Measurements from ENCODE around the gene INPPL1.
A peak's percentile ranks its signal among the peaks of the same experiment; 100 is the strongest.

INPPL1 gene

GRCh38 chr11:72224564-72225410, at the start of gene INPPL1:
Gene INPPL1, plus strand, starts transcription at chr11:72224767. Its CDS starts 218 bp downstream, at chr11:72224985.
- ChIA-PET POLR2A (ENCODE audit: low non-redundant PET) (interaction anchor here (0.5 to 0.8 kb wide), 4 partner anchors 12 to 1627 kb away, joined by 3 to 6 read pairs (median 3); no protein-coding TSS in a partner anchor), CTCF (interaction anchor here (0.6 to 2.2 kb wide), 3 partner anchors 13 to 122 kb away, joined by 3 to 9 read pairs (median 7); no protein-coding TSS in a partner anchor)
- H3K27ac ChIP-seq: peak within 1 kb of the TSS; percentile 98
- no peak for TF ChIP-seq CTCF (conservative IDR thresholded peaks at IDR 0.05; ENCODE audit: low read depth)
- no peak for DNase-seq (ENCODE audit: low spot score)

GRCh38 chr11:72177656-72178055, 46.9 kb upstream of the INPPL1 start:
- DNase-seq (ENCODE audit: low spot score): no peak
- ChIA-PET CTCF (interaction anchor here (1.1 kb wide), 1 partner anchor 34 kb away, joined by 3 read pairs; no protein-coding TSS in a partner anchor), POLR2A (ENCODE audit: low non-redundant PET) (no interaction called here)

GRCh38 chr11:72179049-72179803, 45.3 kb upstream of the INPPL1 start:
- CTCF ChIA-PET: interaction anchor here (0.5 to 1.1 kb wide), 3 partner anchors 87 to 154 kb away, joined by 3 read pairs; no protein-coding TSS in a partner anchor
- DNase-seq (ENCODE audit: low spot score): no peak
- H3K27ac ChIP-seq: peak overlapping the region; percentile 16
- POLR2A ChIA-PET (ENCODE audit: low non-redundant PET): no interaction called here
- no peak for TF ChIP-seq CTCF (conservative IDR thresholded peaks at IDR 0.05; ENCODE audit: low read depth)

More at GRCh38 chr11:72177656-72178055, 46.9 kb upstream of the INPPL1 start:
- TF ChIP-seq CTCF (conservative IDR thresholded peaks at IDR 0.05; ENCODE audit: low read depth): no peak
- H3K27ac ChIP-seq: peak overlapping the region; percentile 10; the same call in 1 of the 2 replicates

- peak overlapping the region; percentile 93 for H3K27ac ChIP-seq
- no peak for DNase-seq (ENCODE audit: low spot score)
- ChIA-PET POLR2A (ENCODE audit: low non-redundant PET) (no interaction called here), CTCF (interaction anchor here (0.5 to 1.3 kb wide), 3 partner anchors 36 to 155 kb away, joined by 3 to 6 read pairs (median 3); no protein-coding TSS in a partner anchor)
- no peak for TF ChIP-seq CTCF (conservative IDR thresholded peaks at IDR 0.05; ENCODE audit: low read depth)
These were observed 44.7 kb upstream of the INPPL1 start for GRCh38 chr11:72179804-72180396.

GRCh38 chr11:72180892-72181552, 43.5 kb upstream of the INPPL1 start:
- DNase-seq (ENCODE audit: low spot score): peak; percentile 68
- POLR2A ChIA-PET (ENCODE audit: low non-redundant PET): interaction anchor here (0.5 kb wide), 1 partner anchor 40 kb away, joined by 3 read pairs; no protein-coding TSS in a partner anchor
- peak overlapping the region; percentile 93 for H3K27ac ChIP-seq
- CTCF ChIA-PET: interaction anchor here (0.6 to 1.3 kb wide), 2 partner anchors 37 to 502 kb away, joined by 5 to 6 read pairs; no protein-coding TSS in a partner anchor

- DNase-seq (ENCODE audit: low spot score): peak; percentile 22
- ChIA-PET CTCF (interaction anchor here (0.7 kb wide), 1 partner anchor 156 kb away, joined by 3 read pairs; no protein-coding TSS in a partner anchor), POLR2A (ENCODE audit: low non-redundant PET) (interaction anchor here (0.5 to 0.6 kb wide), 2 partner anchors 36 to 208 kb away, joined by 3 read pairs; no protein-coding TSS in a partner anchor)
- peak overlapping the region; percentile 93 for H3K27ac ChIP-seq
These were observed 43.0 kb upstream of the INPPL1 start for GRCh38 chr11:72181553-72181958.

All from RWPE1 (cell line).